Stimulated activated CD4-positive, alpha-beta T cell treated with anti-CD3 and anti-CD28 coated beads, Interleukin-2, amount 100 ng/mL, for 48 hours (primary cell): ENCODE results near the gene LCE3C.
"Not testable (repeated sequence)": the region's sequence is repeated elsewhere in the genome, so short reads cannot be mapped to it uniquely, and the experiment has no call there.

ENCODE experiments used
- DNase-seq, 2 donors: peaks; one replicate each; pipeline ENCODE4 v3.0.0-alpha.2; 2020

LCE3C gene

GRCh38 chr1:152599934-152600333, at the start of gene LCE3C:
TSS of gene LCE3C (plus strand) at chr1:152600234. CDS start at chr1:152600732, 498 bp downstream.
- DNase-seq, result no peak

GRCh38 chr1:152565115-152565514, 34.9 kb upstream of the LCE3C start:
- DNase-seq, result no peak

- DNase-seq, result no peak
Measured at GRCh38 chr1:152565535-152566215, 34.4 kb upstream of the LCE3C start.

GRCh38 chr1:152566681-152567080, 33.4 kb upstream of the LCE3C start, which contains the start of gene LCE3E:
TSS of gene LCE3E (minus strand) at chr1:152566780. CDS start at chr1:152566208, 572 bp downstream.
- DNase-seq, result no peak

GRCh38 chr1:152577168-152577567, 22.9 kb upstream of the LCE3C start:
- DNase-seq, result no peak

- not testable (repeated sequence) for DNase-seq
Measured at GRCh38 chr1:152579526-152579925, 20.5 kb upstream of the LCE3C start.

- no peak for DNase-seq
Measured at GRCh38 chr1:152580433-152580832, 19.6 kb upstream of the LCE3C start, which contains the start of gene LCE3D. TSS of gene LCE3D (minus strand) at chr1:152580516. CDS start at chr1:152579936, 580 bp downstream.

GRCh38 chr1:152582647-152583046, 17.4 kb upstream of the LCE3C start:
- DNase-seq, result no peak

- no peak for DNase-seq
Measured at GRCh38 chr1:152585586-152585985, 14.4 kb upstream of the LCE3C start.

GRCh38 chr1:152596986-152597385, 3.0 kb upstream of the LCE3C start:
- DNase-seq, result no peak

- no peak for DNase-seq
Measured at GRCh38 chr1:152613511-152613910, 13.5 kb downstream of the LCE3C start, which contains the start of gene LCE3B. TSS of gene LCE3B (plus strand) at chr1:152613811. CDS start at chr1:152613811, 0 bp downstream.

GRCh38 chr1:152621993-152622392, 22.0 kb downstream of the LCE3C start:
- DNase-seq, result no peak

- no peak for DNase-seq
Measured at GRCh38 chr1:152622803-152623202, 22.8 kb downstream of the LCE3C start, which contains the start of gene LCE3A. TSS of gene LCE3A (minus strand) at chr1:152623103. CDS start at chr1:152623103, 0 bp downstream.

- peak; percentile 13 to 24 for DNase-seq
Measured at GRCh38 chr1:152623203-152623844, 23.3 kb downstream of the LCE3C start.

- DNase-seq, result no peak
Measured at GRCh38 chr1:152626744-152627143, 26.7 kb downstream of the LCE3C start.

GRCh38 chr1:152630596-152630995, 30.6 kb downstream of the LCE3C start:
- DNase-seq, result no peak

- no peak for DNase-seq
Measured at GRCh38 chr1:152640351-152640750, 40.3 kb downstream of the LCE3C start.

- no peak for DNase-seq
Measured at GRCh38 chr1:152643945-152644344, 43.9 kb downstream of the LCE3C start.

GRCh38 chr1:152645146-152645545, 45.1 kb downstream of the LCE3C start:
- DNase-seq, result no peak

GRCh38 chr1:152646656-152647055, 46.6 kb downstream of the LCE3C start:
- no peak for DNase-seq
